ENCODE data around the gene NIPAL1. TPM values are rescaled to one million over a fixed set of nuclear protein-coding genes. Genes with fewer than 3 reads are reported as not detected.

The NIPAL1 gene
- polyA plus RNA-seq, 1 donor from 2014 or later = 0.85 TPM

DNA sequence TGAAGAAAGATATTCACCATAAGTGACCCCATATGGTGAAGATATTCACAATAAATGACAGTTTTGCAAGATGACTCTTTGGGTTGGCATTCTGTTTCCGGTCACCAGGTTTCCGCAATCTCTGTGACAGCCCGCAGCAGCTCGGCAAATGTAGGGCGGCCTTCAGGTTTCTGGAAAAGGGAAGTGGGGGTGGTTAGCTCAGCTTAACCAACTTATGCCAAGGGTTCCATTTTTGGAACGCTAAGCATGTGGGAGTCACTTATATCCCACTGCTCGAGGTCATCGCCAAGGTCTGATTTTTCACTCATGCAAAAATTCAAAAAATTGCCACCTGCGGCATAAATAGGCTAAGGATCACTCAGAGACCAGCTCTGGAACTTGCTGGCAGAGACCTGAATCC is 51.0 kb downstream of the NIPAL1 start:
- TF ChIP-seq EZH2 (IDR thresholded peaks at IDR 0.05; ENCODE audit: borderline replicate concordance, insufficient read depth, low read length, poor library complexity, severe bottlenecking) (no peak), TAF1 (IDR thresholded peaks at IDR 0.05; ENCODE audit: low read depth) (no peak), EP300 (conservative IDR thresholded peaks at IDR 0.05; ENCODE audit: poor library complexity, severe bottlenecking) (no peak), POLR2AphosphoS5 (IDR thresholded peaks at IDR 0.05) (no peak), SMC3 (conservative IDR thresholded peaks at IDR 0.05; ENCODE audit: poor library complexity) (no peak)
- TF ChIP-seq, protein P1, sequence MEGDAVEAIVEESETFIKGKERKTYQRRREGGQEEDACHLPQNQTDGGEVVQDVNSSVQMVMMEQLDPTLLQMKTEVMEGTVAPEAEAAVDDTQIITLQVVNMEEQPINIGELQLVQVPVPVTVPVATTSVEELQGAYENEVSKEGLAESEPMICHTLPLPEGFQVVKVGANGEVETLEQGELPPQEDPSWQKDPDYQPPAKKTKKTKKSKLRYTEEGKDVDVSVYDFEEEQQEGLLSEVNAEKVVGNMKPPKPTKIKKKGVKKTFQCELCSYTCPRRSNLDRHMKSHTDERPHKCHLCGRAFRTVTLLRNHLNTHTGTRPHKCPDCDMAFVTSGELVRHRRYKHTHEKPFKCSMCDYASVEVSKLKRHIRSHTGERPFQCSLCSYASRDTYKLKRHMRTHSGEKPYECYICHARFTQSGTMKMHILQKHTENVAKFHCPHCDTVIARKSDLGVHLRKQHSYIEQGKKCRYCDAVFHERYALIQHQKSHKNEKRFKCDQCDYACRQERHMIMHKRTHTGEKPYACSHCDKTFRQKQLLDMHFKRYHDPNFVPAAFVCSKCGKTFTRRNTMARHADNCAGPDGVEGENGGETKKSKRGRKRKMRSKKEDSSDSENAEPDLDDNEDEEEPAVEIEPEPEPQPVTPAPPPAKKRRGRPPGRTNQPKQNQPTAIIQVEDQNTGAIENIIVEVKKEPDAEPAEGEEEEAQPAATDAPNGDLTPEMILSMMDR (IDR thresholded peaks at IDR 0.05; ENCODE audit: poor library complexity, severe bottlenecking) = no peak
- Histone ChIP-seq H3K9me2 (ENCODE audit: insufficient read depth, low read length) (no peaks in the 10 kb centered on the region), H3K27me3 (ENCODE audit: insufficient read depth, low read depth, low read length) (no peaks in the 10 kb centered on the region), H3K79me2 (replicated peaks; ENCODE audit: insufficient read depth, low read length) (no peaks in the 10 kb centered on the region), H3K9me3 (ENCODE audit: low read length) (no peaks in the 10 kb centered on the region), H3K9ac (ENCODE audit: low read length) (no peak overlapping the region), H2AFZ (ENCODE audit: low read depth, low read length) (no peak overlapping the region), H3K4me3 (ENCODE audit: low read length) (no peak overlapping the region), H3F3A (ENCODE audit: insufficient read depth, low read length, poor library complexity, severe bottlenecking) (no peaks in the 10 kb centered on the region), H4K20me1 (ENCODE audit: insufficient read depth) (no peaks in the 10 kb centered on the region), H3K36me3 (ENCODE audit: insufficient read depth, low read length) (no peaks in the 10 kb centered on the region), H3K4me2 (ENCODE audit: low read length) (no peak overlapping the region), H3K27ac (ENCODE audit: low read length) (no peak overlapping the region)

DNA sequence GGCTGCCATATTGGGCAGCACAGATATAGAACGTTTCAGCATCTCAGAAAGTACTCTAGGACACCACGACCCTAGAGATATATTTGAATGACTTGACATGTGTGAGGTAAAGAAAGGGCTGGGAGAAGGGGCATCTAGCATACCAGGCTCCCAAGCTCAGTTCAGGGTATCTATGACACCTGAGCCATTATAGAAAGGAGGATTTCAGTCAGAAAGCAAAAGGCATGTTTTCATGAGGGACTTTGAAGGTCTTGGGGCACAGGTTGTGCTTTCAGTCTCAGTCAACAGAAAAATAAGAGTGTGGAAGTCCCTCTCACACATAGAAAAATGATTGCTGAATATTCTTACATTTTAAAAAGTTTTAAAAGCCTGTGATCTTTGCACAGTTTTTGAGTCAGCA is 51.6 kb downstream of the NIPAL1 start:
- H3K4me2 ChIP-seq (ENCODE audit: low read length) = no peak overlapping the region
- no peaks in the 10 kb centered on the region for H3K9me2 ChIP-seq (ENCODE audit: insufficient read depth, low read length)
- H3K27me3 ChIP-seq (ENCODE audit: insufficient read depth, low read depth, low read length) = no peaks in the 10 kb centered on the region
- H3K27ac ChIP-seq (ENCODE audit: low read length) = no peak overlapping the region
- no peaks in the 10 kb centered on the region for H3F3A ChIP-seq (ENCODE audit: insufficient read depth, low read length, poor library complexity, severe bottlenecking)
- no peaks in the 10 kb centered on the region for H4K20me1 ChIP-seq (ENCODE audit: insufficient read depth)
- no peaks in the 10 kb centered on the region for H3K9me3 ChIP-seq (ENCODE audit: low read length)
- TF ChIP-seq RAD21 (conservative IDR thresholded peaks at IDR 0.05) = no peak
- no peak for TF ChIP-seq TAF1 (IDR thresholded peaks at IDR 0.05; ENCODE audit: low read depth)
- TF ChIP-seq SMC3 (conservative IDR thresholded peaks at IDR 0.05; ENCODE audit: poor library complexity) = no peak
- TF ChIP-seq POLR2AphosphoS5 (IDR thresholded peaks at IDR 0.05) = no peak
- TF ChIP-seq, protein P2, sequence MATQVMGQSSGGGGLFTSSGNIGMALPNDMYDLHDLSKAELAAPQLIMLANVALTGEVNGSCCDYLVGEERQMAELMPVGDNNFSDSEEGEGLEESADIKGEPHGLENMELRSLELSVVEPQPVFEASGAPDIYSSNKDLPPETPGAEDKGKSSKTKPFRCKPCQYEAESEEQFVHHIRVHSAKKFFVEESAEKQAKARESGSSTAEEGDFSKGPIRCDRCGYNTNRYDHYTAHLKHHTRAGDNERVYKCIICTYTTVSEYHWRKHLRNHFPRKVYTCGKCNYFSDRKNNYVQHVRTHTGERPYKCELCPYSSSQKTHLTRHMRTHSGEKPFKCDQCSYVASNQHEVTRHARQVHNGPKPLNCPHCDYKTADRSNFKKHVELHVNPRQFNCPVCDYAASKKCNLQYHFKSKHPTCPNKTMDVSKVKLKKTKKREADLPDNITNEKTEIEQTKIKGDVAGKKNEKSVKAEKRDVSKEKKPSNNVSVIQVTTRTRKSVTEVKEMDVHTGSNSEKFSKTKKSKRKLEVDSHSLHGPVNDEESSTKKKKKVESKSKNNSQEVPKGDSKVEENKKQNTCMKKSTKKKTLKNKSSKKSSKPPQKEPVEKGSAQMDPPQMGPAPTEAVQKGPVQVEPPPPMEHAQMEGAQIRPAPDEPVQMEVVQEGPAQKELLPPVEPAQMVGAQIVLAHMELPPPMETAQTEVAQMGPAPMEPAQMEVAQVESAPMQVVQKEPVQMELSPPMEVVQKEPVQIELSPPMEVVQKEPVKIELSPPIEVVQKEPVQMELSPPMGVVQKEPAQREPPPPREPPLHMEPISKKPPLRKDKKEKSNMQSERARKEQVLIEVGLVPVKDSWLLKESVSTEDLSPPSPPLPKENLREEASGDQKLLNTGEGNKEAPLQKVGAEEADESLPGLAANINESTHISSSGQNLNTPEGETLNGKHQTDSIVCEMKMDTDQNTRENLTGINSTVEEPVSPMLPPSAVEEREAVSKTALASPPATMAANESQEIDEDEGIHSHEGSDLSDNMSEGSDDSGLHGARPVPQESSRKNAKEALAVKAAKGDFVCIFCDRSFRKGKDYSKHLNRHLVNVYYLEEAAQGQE (IDR thresholded peaks at IDR 0.05; ENCODE audit: borderline replicate concordance) = no peak
- TF ChIP-seq, protein P1 (IDR thresholded peaks at IDR 0.05; ENCODE audit: poor library complexity, severe bottlenecking) = no peak
- TF ChIP-seq EZH2 (IDR thresholded peaks at IDR 0.05; ENCODE audit: borderline replicate concordance, insufficient read depth, low read length, poor library complexity, severe bottlenecking) = no peak
- TF ChIP-seq MXI1 (conservative IDR thresholded peaks at IDR 0.05; ENCODE audit: poor library complexity, severe bottlenecking) = no peak
- H3K9ac ChIP-seq (ENCODE audit: low read length) = no peak overlapping the region
- H3K36me3 ChIP-seq (ENCODE audit: insufficient read depth, low read length) = no peaks in the 10 kb centered on the region
- H3K4me3 ChIP-seq (ENCODE audit: low read length) = no peak overlapping the region
- no peak overlapping the region for H2AFZ ChIP-seq (ENCODE audit: low read depth, low read length)
- no peaks in the 10 kb centered on the region for H3K79me2 ChIP-seq (replicated peaks; ENCODE audit: insufficient read depth, low read length)

All from neural cell (in vitro differentiated cells).